HepG2 (cell line): ENCODE results near the gene TMEFF1. TPM values are rescaled to one million over a fixed set of nuclear protein-coding genes. Genes with fewer than 3 reads are reported as not detected.

ENCODE experiments used
- CBX1 ChIP-seq: IDR thresholded peaks from one replicate; pipeline ENCODE4 v1.6.1; 2016; ENCODE audit warnings: antibody characterized with exemption, low read depth
- FOXA1 ChIP-seq, 2 experiments: fragments of 450-650 bp in 1 of 2; sonication (generic) in 1 of 2; formaldehyde crosslinking in 1 of 2; IDR thresholded peaks; 2 replicates each; pipeline versions ENCODE4 v1.4.0 to v1.6.1; 2016 to 2020; ENCODE audit warnings: missing genetic modification reagents in 1 of 2
- PHF8 ChIP-seq: sonication (generic); formaldehyde crosslinking; IDR thresholded peaks from 2 replicates; pipeline ENCODE4 v1.5.0; 2020; ENCODE audit warnings: missing genetic modification reagents
- RAD21 ChIP-seq: fragments of 450-650 bp; formaldehyde crosslinking; IDR thresholded peaks from 2 replicates; pipeline ENCODE4 v1.5.0; 2020; ENCODE audit warnings: mild to moderate bottlenecking
- RELA ChIP-seq: sonication (generic); formaldehyde crosslinking; IDR thresholded peaks from 2 replicates; pipeline ENCODE4 v1.4.0; 2020; ENCODE audit warnings: missing genetic modification reagents
- SALL1 ChIP-seq: sonication (generic); formaldehyde crosslinking; IDR thresholded peaks from 2 replicates; pipeline ENCODE4 v1.8.0; 2022; ENCODE audit warnings: mild to moderate bottlenecking, missing genetic modification reagents
- SOX6 ChIP-seq, 2 experiments: fragments of 450-650 bp in 1 of 2; sonication (generic) in 1 of 2; formaldehyde crosslinking in 1 of 2; IDR thresholded peaks; 2 replicates each; pipeline versions ENCODE4 v1.4.0 to v1.6.1; 2017 to 2020; ENCODE audit warnings: antibody characterized with exemption in 1 of 2, mild to moderate bottlenecking in 1 of 2, missing genetic modification reagents in 1 of 2
- SRSF9 ChIP-seq: fragments of 200-400 bp; formaldehyde crosslinking; IDR thresholded peaks from 2 replicates; pipeline ENCODE4 v1.6.1; 2018; ENCODE audit warnings: borderline replicate concordance, mild to moderate bottlenecking, low read depth, low read length; ENCODE audit not compliant: insufficient read depth, poor library complexity, severe bottlenecking
- SRY ChIP-seq: sonication (generic); formaldehyde crosslinking; IDR thresholded peaks from 2 replicates; pipeline ENCODE4 v1.8.0; 2022; ENCODE audit warnings: mild to moderate bottlenecking, missing genetic modification reagents
- ZFP41 ChIP-seq: sonication (generic); formaldehyde crosslinking; IDR thresholded peaks from 2 replicates; pipeline ENCODE4 v1.4.0; 2020; ENCODE audit warnings: mild to moderate bottlenecking, missing genetic modification reagents, borderline replicate concordance
- ZFY ChIP-seq: sonication (generic); formaldehyde crosslinking; IDR thresholded peaks from 2 replicates; pipeline ENCODE4 v1.4.0; 2020; ENCODE audit warnings: missing genetic modification reagents
- ZKSCAN1 ChIP-seq: fragments of 150-350 bp; IDR thresholded peaks from 2 replicates; pipeline ENCODE4 v1.6.1; 2014; ENCODE audit warnings: low read length
- ZNF121 ChIP-seq: sonication (generic); formaldehyde crosslinking; IDR thresholded peaks from 2 replicates; pipeline ENCODE4 v1.5.0; 2020; ENCODE audit warnings: mild to moderate bottlenecking, missing genetic modification reagents
- ZNF207 ChIP-seq: fragments of 450-650 bp; IDR thresholded peaks from 2 replicates; pipeline ENCODE4 v1.6.1; 2016; ENCODE audit warnings: antibody characterized with exemption, borderline replicate concordance
- ZNF501 ChIP-seq: sonication (generic); formaldehyde crosslinking; IDR thresholded peaks from 2 replicates; pipeline ENCODE4 v1.5.1; 2020; ENCODE audit warnings: mild to moderate bottlenecking, moderate library complexity, missing genetic modification reagents
- ZNF761 ChIP-seq: sonication (generic); formaldehyde crosslinking; conservative IDR thresholded peaks from 2 replicates; pipeline ENCODE4 v1.4.0; 2020; ENCODE audit warnings: mild to moderate bottlenecking, missing genetic modification reagents
- polyA plus RNA-seq, 8 experiments: library from polyadenylated mRNA; depleted of rRNA in 3 of 8; stranded (reverse) in 7 of 8; unstranded in 1 of 8; fragments of >200 nt; fragmentation: Illumina TruSeq in 4 of 8; extraction: Trizol in 4 of 8; gene quantifications; 2 replicates each; pipeline versions ENCODE4 v1.2.1 to v1.2.3, GENCODE V29; 2011 to 2016; ENCODE audit warnings: low read depth in 4 of 8, missing spikeins in 1 of 8, mixed read lengths in 1 of 8; ENCODE audit not compliant: insufficient read depth in 1 of 8
- total RNA-seq, 5 experiments: library from RNA; depleted of rRNA; stranded (reverse); fragments of >200 nt; fragmentation: Illumina TruSeq; extraction: Trizol; gene quantifications; 2 replicates each; pipeline ENCODE4 v1.2.3, GENCODE V29; 2016; ENCODE audit warnings: low read depth in 1 of 5
- TF ChIP-seq, protein P1 (sequence below): sonication (generic); IDR thresholded peaks from 2 replicates; pipeline ENCODE4 v1.6.1; 2016; ENCODE audit warnings: low read depth, borderline replicate concordance
- TF ChIP-seq, protein P2 (sequence below): sonication (generic); formaldehyde crosslinking; IDR thresholded peaks from one replicate; pipeline ENCODE4 v1.5.1; 2020; ENCODE audit warnings: mild to moderate bottlenecking, missing genetic modification reagents; ENCODE audit errors: not compliant biosample characterization
- TF ChIP-seq, protein P3 (sequence below): IDR thresholded peaks from 2 replicates; pipeline ENCODE4 v1.6.1; 2016; ENCODE audit warnings: control low read depth

The TMEFF1 gene
- total and polyA plus RNA-seq, 2 of the 13 experiments (the other 11 are each of a cell fraction or from before 2014, with no cell fraction given), result 0.87 to 1.9 TPM

GRCh38 chr9:100427366-100428263 lies 45.3 kb upstream of the TMEFF1 start (continued):
- TF ChIP-seq ZNF761 (CRISPR knock-in tag) (no peak), FOXA1 (IDR thresholded peaks at IDR 0.05) (no peak), FOXA1 (CRISPR knock-in tag; IDR thresholded peaks at IDR 0.05) (no peak), CBX1 (no peak), PHF8 (peak; percentile 64; the same call in 1 of the 2 replicates), SRY (CRISPR knock-in tag) (peak; percentile 33; the same call in 1 of the 2 replicates), ZFP41 (CRISPR knock-in tag) (no peak), ZFY (peak; percentile 71), SALL1 (CRISPR knock-in tag) (peak; percentile 35; the same call in 1 of the 2 replicates), SRSF9 (no peak), RAD21 (CRISPR knock-in tag) (peak; percentile 41; the same call in 1 of the 2 replicates), ZKSCAN1 (peak; percentile 75), ZNF207 (no peak), SOX6 (IDR thresholded peaks at IDR 0.05) (no peak), SOX6 (CRISPR knock-in tag; IDR thresholded peaks at IDR 0.05) (no peak), RELA (no peak), ZNF501 (no peak), ZNF121 (CRISPR knock-in tag) (no peak)
- TF ChIP-seq, protein P1, sequence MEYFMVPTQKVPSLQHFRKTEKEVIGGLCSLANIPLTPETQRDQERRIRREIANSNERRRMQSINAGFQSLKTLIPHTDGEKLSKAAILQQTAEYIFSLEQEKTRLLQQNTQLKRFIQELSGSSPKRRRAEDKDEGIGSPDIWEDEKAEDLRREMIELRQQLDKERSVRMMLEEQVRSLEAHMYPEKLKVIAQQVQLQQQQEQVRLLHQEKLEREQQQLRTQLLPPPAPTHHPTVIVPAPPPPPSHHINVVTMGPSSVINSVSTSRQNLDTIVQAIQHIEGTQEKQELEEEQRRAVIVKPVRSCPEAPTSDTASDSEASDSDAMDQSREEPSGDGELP, result no peak
- TF ChIP-seq, protein P2, sequence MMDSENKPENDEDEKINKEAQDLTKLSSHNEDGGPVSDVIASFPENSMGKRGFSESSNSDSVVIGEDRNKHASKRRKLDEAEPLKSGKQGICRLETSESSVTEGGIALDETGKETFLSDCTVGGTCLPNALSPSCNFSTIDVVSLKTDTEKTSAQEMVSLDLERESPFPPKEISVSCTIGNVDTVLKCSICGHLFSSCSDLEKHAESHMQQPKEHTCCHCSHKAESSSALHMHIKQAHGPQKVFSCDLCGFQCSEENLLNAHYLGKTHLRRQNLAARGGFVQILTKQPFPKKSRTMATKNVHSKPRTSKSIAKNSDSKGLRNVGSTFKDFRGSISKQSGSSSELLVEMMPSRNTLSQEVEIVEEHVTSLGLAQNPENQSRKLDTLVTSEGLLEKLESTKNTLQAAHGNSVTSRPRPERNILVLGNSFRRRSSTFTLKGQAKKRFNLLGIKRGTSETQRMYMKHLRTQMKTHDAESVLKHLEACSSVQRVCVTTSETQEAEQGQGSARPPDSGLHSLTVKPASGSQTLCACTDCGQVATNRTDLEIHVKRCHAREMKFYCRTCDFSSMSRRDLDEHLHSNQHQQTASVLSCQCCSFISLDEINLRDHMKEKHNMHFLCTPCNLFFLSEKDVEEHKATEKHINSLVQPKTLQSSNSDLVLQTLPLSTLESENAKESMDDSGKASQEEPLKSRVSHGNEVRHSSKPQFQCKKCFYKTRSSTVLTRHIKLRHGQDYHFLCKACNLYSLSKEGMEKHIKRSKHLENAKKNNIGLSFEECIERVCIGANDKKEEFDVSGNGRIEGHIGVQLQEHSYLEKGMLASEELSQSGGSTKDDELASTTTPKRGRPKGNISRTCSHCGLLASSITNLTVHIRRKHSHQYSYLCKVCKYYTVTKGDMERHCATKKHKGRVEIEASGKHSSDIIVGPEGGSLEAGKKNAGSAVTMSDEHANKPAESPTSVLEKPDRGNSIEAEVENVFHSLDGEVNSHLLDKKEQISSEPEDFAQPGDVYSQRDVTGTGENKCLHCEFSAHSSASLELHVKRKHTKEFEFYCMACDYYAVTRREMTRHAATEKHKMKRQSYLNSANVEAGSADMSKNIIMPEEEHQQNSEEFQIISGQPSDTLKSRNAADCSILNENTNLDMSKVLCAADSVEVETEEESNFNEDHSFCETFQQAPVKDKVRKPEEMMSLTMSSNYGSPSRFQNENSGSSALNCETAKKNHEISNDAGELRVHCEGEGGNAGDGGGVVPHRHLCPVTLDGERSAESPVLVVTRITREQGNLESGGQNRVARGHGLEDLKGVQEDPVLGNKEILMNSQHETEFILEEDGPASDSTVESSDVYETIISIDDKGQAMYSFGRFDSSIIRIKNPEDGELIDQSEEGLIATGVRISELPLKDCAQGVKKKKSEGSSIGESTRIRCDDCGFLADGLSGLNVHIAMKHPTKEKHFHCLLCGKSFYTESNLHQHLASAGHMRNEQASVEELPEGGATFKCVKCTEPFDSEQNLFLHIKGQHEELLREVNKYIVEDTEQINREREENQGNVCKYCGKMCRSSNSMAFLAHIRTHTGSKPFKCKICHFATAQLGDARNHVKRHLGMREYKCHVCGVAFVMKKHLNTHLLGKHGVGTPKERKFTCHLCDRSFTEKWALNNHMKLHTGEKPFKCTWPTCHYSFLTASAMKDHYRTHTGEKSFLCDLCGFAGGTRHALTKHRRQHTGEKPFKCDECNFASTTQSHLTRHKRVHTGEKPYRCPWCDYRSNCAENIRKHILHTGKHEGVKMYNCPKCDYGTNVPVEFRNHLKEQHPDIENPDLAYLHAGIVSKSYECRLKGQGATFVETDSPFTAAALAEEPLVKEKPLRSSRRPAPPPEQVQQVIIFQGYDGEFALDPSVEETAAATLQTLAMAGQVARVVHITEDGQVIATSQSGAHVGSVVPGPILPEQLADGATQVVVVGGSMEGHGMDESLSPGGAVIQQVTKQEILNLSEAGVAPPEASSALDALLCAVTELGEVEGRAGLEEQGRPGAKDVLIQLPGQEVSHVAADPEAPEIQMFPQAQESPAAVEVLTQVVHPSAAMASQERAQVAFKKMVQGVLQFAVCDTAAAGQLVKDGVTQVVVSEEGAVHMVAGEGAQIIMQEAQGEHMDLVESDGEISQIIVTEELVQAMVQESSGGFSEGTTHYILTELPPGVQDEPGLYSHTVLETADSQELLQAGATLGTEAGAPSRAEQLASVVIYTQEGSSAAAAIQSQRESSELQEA, result no peak
- TF ChIP-seq, protein P3, sequence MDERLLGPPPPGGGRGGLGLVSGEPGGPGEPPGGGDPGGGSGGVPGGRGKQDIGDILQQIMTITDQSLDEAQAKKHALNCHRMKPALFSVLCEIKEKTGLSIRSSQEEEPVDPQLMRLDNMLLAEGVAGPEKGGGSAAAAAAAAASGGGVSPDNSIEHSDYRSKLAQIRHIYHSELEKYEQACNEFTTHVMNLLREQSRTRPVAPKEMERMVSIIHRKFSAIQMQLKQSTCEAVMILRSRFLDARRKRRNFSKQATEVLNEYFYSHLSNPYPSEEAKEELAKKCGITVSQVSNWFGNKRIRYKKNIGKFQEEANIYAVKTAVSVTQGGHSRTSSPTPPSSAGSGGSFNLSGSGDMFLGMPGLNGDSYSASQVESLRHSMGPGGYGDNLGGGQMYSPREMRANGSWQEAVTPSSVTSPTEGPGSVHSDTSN (CRISPR knock-in tag), result no peak
